Measurements from ENCODE around the gene ZNF44. TPM values are rescaled to one million over a fixed set of nuclear protein-coding genes. Genes with fewer than 3 reads are reported as not detected.

Gene ZNF44
- total and polyA plus RNA-seq, 9 donors = 9.0 to 33.3 (median 15.5) TPM

DNA sequence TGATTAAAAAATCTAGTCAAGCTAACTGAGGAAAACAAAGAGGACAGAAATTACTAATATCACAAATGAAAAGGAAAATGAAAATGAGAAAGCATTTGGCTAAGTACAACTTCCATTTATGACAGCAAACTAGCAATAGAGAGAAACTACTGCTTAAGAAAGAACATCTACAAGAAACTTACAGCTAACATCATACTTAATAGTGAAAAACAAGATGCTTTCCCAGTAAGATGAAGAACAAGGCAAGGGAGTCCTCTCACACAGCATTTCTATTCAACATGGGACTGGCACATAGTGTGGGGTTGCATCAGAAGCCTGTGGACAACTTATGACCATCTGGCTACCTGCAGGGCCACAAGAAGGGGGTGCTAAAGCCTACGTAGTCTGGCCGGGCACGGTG, 39.3 kb downstream of the ZNF44 start:
- WGBS, 3 donors = 84 to 89% (median 89%) methylated on average over 3 of the region's 3 CpGs
- H3K9me3 ChIP-seq = no peaks in the 10 kb centered on the region
- H3K27ac ChIP-seq = no peak overlapping the region
- H3K27me3 ChIP-seq = no peaks in the 10 kb centered on the region
- no peak overlapping the region for H3K4me3 ChIP-seq
- no peak for DNase-seq
- no peaks in the 10 kb centered on the region for H3K36me3 ChIP-seq
- no peaks in the 10 kb centered on the region for H3K4me1 ChIP-seq (ENCODE audit: insufficient read depth)
- intact Hi-C loops (cut with DNase I) = no loop called here
- TF ChIP-seq EP300 (IDR thresholded peaks at IDR 0.05) (no peak), POLR2A (IDR thresholded peaks at IDR 0.05) (no peak)
- TF ChIP-seq, protein P1, sequence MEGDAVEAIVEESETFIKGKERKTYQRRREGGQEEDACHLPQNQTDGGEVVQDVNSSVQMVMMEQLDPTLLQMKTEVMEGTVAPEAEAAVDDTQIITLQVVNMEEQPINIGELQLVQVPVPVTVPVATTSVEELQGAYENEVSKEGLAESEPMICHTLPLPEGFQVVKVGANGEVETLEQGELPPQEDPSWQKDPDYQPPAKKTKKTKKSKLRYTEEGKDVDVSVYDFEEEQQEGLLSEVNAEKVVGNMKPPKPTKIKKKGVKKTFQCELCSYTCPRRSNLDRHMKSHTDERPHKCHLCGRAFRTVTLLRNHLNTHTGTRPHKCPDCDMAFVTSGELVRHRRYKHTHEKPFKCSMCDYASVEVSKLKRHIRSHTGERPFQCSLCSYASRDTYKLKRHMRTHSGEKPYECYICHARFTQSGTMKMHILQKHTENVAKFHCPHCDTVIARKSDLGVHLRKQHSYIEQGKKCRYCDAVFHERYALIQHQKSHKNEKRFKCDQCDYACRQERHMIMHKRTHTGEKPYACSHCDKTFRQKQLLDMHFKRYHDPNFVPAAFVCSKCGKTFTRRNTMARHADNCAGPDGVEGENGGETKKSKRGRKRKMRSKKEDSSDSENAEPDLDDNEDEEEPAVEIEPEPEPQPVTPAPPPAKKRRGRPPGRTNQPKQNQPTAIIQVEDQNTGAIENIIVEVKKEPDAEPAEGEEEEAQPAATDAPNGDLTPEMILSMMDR (IDR thresholded peaks at IDR 0.05) = no peak

DNA sequence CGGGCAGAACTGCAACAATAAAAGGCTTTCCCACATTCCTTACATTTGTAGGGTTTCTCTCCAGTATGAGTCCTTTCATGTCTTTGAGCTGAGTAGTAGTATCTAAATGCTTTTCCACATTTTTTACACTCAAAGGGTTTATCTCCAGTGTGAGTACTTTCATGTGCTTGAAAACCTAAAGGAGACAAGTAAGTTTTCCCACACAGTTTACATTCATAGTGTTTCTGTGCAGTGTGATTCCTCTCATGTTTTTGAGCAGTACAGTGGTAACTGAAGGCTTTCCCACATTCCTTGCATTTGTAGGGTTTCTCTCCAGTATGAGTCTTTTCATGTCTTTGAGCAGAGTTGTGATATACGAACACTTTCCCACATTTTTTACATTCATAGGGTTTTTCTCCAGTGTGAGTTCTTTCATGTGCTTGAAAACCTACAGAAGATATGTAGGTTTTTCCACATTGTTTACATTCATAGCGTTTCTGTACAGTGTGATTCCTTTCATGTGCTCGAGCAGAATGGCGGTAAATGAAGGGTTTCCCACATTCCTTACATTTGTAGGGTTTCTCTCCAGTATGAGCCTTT, 47.0 kb downstream of the ZNF44 start:
- H3K27ac ChIP-seq = no peak overlapping the region
- intact Hi-C loops (cut with DNase I) = no loop called here

DNA sequence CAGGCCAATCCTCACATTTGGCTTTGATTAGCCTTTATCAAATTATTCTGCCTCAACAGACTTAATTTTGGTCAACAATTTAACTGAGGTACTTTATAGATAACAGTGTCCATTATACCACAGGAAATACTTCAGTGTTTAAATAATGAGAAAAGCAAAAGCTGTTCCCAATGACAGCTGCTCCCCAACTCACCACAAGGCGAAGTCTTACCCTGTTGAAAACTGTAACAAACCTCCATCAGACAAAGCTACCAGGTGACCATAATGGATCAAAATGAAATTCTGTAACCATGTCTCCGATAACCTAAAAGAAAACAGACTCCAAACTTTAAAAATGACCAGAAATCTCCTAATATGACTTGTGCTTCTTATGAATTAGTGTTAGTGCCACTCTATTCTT, 50.3 kb downstream of the ZNF44 start:
- H3K27ac ChIP-seq = no peak overlapping the region
- no peak overlapping the region for H3K4me3 ChIP-seq
- peaks cover 0 to 12% of the 10 kb centered on the region in 2 donors for H3K9me3 ChIP-seq
- intact Hi-C loops (cut with DNase I) = no loop called here
- H3K27me3 ChIP-seq = no peaks in the 10 kb centered on the region
- TF ChIP-seq POLR2A (IDR thresholded peaks at IDR 0.05) = no peak
- no peak for TF ChIP-seq EP300 (IDR thresholded peaks at IDR 0.05)
- DNase-seq = no peak
- H3K4me1 ChIP-seq (ENCODE audit: insufficient read depth) = no peaks in the 10 kb centered on the region
- 93 to 98% (median 96%) methylated on average over 2 of the region's 2 CpGs for WGBS, 3 donors
- no peaks in the 10 kb centered on the region for H3K36me3 ChIP-seq

More for the DNA sequence above, 47.0 kb downstream of the ZNF44 start:
- Histone ChIP-seq H3K27me3 (no peaks in the 10 kb centered on the region), H3K9me3 (peaks cover 0 to 12% of the 10 kb centered on the region in 2 donors), H3K4me1 (ENCODE audit: insufficient read depth) (no peaks in the 10 kb centered on the region), H3K4me3 (no peak overlapping the region), H3K36me3 (no peaks in the 10 kb centered on the region)
- 96 to 97% (median 97%) methylated on average over 5 of the region's 5 CpGs for WGBS, 3 donors
- no peak for DNase-seq
- TF ChIP-seq POLR2A (IDR thresholded peaks at IDR 0.05) = no peak
- TF ChIP-seq, protein P1 (IDR thresholded peaks at IDR 0.05) = no peak
- no peak for TF ChIP-seq EP300 (IDR thresholded peaks at IDR 0.05)

DNA sequence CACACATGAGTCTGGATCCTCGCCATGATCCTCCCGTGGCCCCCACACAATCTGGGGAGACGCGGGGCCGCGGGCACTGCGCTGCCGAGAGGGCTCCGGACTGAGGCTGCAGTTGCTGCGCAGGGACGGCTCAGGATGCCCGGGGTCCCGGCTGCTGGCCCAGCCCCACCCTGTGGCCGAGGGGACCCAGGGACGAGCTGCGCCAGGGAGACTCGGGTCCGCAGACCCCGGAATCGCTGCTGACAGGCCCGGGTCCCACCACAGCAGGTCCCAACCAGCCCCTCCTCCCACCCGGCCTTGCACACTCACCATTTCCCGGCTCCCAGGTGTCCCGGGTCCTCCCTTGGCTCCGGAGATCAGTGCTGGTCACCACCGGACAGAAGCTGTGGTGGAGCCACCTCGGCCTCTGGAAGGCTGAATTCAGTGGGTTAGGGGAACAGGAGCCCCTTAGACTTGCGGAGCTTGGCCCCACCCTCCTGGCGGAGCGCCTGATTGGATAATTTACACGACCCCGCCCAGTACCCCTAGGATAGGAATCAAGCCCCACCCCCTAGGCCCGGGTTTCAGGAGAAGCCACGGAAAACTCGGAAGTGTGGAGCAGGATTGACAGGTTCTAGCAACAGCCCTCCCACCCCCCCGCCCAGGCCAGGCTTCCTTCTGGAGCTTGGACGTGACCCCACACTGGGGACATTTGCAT, 57.4 kb downstream of the ZNF44 start:
- intact Hi-C loops (cut with DNase I) = no loop called here
- Histone ChIP-seq H3K4me3 (no peak overlapping the region), H3K4me1 (ENCODE audit: insufficient read depth) (no peaks in the 10 kb centered on the region), H3K9me3 (no peaks in the 10 kb centered on the region), H3K27me3 (no peaks in the 10 kb centered on the region), H3K27ac (no peak overlapping the region), H3K36me3 (no peaks in the 10 kb centered on the region)
- no peak for DNase-seq
- WGBS, 3 donors = 95 to 97% (median 95%) methylated on average over 32 to 37 of the region's 37 CpGs
- TF ChIP-seq, protein P1 (IDR thresholded peaks at IDR 0.05) = no peak
- TF ChIP-seq EP300 (IDR thresholded peaks at IDR 0.05) (no peak), POLR2A (IDR thresholded peaks at IDR 0.05) (no peak)

DNA sequence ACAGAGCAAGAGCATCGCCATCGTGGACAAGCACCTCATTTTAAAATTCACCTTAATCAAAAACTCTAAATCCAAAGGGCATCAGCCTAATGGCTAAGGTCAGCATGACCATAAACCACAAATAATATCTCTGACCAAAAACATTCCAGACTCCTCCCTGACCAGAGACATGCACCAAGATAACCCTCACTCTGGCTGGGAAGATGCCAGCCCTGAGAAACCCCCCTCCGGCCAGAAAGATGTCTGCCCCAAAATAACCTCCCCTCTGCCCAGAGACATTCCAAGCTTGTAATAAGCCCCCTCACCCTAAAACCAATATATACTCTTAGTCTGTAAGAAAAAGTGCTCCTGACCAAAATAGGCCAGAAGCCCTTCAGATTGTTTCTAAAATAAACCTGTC, 61.7 kb downstream of the ZNF44 start:
- H3K4me3 ChIP-seq = no peak overlapping the region
- no peaks in the 10 kb centered on the region for H3K27me3 ChIP-seq
- no peaks in the 10 kb centered on the region for H3K9me3 ChIP-seq
- intact Hi-C loops (cut with DNase I) = no loop called here
- no peak overlapping the region for H3K27ac ChIP-seq
- no peaks in the 10 kb centered on the region for H3K4me1 ChIP-seq (ENCODE audit: insufficient read depth)
- WGBS, 3 donors = 62 to 72% (median 63%) methylated on average over 3 of the region's 3 CpGs
- no peaks in the 10 kb centered on the region for H3K36me3 ChIP-seq
- TF ChIP-seq EP300 (IDR thresholded peaks at IDR 0.05) = no peak
- TF ChIP-seq, protein P1 (IDR thresholded peaks at IDR 0.05) = no peak
- no peak for TF ChIP-seq POLR2A (IDR thresholded peaks at IDR 0.05)
- no peak for DNase-seq
